RPMI8226 (cell line): ENCODE measurements around the gene JMJD4.
A peak's percentile ranks its signal among the peaks of the same experiment; 100 is the strongest.

Experiments used
- DNase-seq: peaks from one replicate; pipeline ENCODE4 v3.0.0-alpha.2; 2015

JMJD4 gene

DNA sequence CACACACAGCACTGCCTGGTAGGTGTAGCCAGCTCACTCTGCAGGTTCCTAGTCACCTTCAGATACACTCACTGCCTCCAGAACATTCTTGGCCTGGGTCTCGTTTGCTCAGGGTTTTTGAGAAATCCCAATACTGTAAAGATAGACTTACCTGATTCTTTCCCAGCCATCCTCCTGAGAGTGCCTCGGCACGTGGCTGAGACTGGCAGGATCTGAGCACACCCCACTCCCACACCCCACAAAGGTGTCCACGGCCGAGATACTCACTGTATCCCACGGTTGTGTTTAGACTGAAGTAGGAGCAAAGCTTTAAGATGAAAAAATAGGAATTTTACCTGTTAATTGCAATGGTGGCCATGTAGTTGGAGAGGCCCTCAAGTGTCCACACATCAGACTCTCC lies 33.5 kb upstream of the JMJD4 start:
- no peak for DNase-seq

DNA sequence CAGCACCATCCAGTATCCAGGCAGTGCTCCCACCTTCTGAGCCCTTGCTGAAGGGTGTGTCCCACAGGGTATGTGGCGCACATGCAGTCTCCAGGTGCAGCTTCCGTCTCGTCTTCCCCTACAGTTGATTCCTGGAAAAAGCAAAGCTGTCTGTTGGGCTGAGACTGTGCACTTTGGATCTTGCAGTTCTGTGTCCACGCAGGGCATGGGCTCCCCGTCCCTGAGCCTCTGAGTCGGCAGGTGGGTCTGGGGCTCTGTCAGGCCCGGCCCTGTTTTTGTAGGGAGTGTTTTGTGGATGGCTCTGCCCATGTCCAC lies 33.0 kb upstream of the JMJD4 start:
- no peak for DNase-seq

DNA sequence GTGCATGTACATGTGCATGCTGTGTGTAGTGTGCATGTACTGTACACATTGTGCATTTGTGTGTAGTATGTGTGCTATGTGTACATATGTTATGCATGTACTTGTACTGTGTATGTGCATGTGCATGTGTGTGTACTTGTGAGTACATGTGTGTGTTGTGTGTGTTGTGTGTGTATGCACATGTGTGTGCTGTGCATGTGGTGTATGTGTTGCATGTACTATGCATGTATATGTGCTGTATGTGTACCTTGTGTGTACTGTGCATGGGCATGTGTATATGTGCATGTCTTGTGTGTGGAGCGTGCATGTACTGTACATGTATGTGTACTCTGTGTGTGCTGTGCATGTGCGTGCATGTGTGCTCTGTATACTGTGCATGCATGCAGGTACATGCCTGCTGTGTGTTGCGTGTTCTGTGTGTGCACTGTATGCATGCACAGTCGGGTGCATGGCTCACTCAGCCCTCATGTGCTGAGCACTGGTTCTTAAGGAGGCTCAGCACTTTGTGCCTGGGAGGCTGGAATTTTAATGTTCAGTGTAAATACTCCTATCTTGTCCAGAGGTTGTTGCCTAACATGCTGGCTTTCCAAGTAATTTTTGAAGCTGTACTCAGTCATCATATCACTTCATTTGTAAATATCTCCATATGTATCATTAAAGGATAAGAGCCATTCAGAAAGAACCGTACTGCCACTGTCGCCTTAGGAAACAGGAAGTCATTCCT lies 32.5 kb upstream of the JMJD4 start:
- DNase-seq, result no peak

GRCh38 chr1:227766653-227767277 lies 31.7 kb upstream of the JMJD4 start:
- no peak for DNase-seq

- DNase-seq, result no peak
Observed at GRCh38 chr1:227766015-227766634, 31.0 kb upstream of the JMJD4 start.

DNA sequence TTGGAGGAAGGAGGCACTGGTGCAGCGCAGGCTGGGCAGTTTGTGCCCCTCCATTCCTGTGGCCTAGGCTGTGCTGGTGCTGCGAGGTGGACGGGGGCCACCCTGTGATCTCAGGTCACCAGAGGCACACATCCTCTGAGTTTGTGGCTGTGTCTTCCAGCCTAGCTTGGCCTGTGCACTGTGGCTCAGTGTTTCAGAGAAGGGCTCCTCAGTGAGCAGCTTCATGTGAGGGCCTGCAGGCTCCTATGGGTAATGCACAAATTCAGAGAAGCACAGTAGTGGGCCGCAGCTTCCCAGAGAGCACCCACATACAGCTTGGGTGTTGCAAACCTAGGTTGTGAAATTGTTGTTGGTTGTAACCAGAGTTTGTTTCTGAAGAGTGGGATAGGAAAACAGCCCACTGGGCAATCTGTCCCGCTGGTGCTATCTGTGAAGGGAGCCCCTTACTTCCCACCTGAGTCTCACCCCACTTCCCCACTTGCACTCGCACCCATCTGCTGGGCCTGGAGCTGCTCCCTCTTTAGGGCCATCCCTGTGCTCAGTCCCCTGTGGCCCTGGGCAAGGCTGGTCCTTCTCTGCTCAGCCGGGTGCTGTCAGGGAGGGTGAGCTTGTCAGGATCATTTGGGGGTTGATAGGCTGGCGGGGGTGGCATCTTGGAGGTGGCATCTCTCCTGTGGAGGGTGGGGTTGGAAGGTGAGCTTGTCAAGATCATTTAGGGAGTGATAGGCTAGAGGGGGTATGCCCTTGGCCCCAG lies 30.3 kb upstream of the JMJD4 start:
- DNase-seq, result no peak

DNA sequence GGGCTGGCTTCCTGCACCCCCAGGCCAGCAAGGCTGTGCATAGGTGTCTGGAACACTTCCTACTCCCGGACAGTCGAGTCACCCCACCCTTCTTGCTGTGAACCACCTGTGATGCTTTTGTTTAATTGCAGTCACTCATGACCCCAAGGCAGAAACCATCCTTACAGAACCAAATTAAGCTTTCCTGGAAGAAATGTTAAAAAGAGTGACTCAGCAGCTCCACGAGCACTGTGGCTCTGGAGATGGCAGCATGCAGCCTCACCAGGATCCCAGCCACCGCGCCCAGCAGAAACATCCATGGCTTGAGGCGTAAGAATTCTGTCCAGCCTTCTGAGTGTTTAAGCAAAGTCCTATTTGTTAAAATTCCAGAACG lies 28.9 kb upstream of the JMJD4 start:
- no peak for DNase-seq

- no peak for DNase-seq
Observed at GRCh38 chr1:227763246-227764018, 28.3 kb upstream of the JMJD4 start.

- DNase-seq, result peak; percentile 96
Observed at GRCh38 chr1:227762231-227762911, 27.3 kb upstream of the JMJD4 start.

- no peak for DNase-seq
Observed at GRCh38 chr1:227761621-227762230, 26.6 kb upstream of the JMJD4 start.

- no peak for DNase-seq
Observed at GRCh38 chr1:227760377-227760776, 25.3 kb upstream of the JMJD4 start.

DNA sequence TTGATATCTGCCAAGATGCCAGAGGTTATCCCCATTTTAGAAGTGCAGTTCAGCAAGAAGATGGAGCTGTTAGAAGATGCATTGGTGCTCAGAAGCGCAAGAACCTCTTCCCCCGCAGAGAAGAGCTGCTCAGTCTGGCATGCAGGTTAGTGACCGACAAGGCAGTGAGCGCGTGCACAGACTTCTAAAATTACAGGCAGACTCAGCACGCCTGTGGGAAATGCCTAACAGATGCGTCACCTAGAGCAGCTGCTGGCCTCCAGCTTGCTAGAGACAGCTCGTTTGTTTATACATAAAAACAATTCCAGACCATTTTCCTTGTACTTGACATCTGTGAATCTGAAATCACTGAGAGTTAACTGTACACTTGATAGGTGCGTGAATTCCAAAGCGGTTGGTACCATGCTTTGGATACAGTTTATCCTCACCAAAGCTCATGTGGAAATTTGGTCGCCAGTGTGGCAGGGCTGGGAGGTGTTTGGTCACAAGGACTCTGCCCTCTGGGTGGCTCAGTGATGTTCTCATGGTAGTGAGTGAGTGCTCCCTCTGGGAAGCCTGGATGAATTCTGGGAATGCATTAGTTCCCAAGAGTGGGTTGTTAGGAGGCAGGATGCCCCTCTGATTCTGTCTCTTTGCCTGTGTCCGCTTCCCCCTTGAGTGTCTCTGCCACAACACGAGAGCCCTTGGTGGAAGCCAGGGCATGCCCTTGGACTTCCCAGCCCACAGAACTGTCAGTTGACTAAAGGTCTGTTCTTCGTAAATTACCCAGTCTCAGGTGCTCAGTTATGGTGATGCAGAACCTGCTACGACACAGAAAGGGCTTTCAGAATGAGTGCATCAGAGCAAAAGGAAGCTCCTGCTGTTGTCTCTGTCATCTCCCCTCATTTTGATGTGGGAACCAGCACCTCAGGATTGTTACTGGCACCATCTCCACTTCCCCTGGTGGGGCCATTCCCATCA lies 24.5 kb upstream of the JMJD4 start:
- DNase-seq, result no peak

DNA sequence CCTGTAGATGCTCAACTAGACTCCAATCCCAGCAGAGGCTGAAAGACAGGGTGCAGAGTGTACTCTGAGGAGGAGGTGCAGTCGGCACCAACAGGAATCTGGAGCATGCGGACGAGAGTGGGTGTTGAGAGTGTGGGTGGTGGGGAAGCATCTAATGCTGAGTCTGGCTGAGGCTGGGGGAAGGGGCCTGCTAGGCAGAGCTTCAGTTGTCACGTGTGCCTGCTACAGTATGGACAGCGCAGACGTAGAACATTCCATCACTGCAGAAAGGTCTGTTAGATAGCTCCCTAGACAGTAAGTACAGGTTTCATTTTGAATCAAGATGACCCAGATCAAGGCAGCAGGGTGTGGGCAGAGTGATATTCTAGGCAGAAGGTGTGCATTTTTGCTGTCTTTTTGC lies 23.3 kb upstream of the JMJD4 start:
- no peak for DNase-seq

DNA sequence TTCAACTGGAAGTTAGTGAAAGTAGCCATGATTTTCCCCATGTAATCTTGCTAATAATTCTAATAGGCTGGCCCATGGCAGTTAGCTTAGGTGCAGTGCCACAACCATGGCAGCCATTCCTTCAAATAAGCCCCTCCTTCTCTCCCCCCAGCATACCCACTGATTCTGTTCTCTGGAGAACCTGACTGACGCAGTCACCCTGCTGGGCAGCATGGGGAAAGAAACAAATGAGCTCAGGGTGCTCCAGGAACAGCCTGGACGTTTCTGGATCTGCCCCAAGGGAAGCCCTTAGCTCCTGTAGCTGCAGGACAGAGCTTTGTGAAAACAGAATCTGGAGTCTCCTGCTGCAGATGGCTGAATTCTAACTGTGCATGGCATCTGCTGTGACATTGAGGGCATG lies 22.7 kb upstream of the JMJD4 start:
- DNase-seq, result no peak

DNA sequence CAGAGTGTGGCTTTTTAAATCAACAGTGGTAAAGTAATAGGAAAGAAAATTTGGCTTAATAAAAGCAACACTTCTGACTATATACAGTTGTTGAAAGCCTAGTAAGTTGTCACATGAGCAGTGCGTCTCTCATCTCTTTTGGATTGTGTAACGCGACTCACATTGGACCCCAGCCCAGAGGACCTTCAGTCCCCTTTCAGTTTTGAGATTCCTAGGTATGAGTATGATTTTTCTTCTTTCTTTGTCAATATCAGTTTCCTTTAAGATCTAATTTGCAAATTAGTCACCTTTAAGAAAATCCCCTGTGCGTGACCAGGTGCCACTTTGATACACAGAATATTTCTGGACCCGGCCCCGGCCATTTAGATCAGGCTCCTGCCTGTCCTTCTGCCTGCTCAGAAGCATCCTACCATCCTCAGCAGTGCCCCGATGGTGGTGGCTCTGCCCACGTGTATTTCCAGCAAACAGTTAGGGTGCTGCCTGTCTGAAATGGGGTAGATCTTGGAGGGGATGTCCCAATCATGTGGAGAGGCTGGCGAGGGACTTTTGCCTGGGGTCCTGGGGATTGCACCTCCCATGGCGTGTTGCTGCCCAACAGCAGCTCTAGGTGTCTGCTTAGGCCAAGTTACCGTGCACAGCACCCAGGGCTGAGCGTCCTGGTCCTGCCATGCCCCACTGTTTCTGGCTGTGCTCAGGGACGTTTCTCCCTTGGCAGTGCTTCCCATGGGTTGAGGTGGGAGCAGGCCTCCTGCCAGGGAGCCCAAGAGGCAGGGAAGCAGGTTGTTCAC lies 21.3 kb upstream of the JMJD4 start:
- no peak for DNase-seq

GRCh38 chr1:227754958-227755357 lies 19.9 kb upstream of the JMJD4 start:
- no peak for DNase-seq

DNA sequence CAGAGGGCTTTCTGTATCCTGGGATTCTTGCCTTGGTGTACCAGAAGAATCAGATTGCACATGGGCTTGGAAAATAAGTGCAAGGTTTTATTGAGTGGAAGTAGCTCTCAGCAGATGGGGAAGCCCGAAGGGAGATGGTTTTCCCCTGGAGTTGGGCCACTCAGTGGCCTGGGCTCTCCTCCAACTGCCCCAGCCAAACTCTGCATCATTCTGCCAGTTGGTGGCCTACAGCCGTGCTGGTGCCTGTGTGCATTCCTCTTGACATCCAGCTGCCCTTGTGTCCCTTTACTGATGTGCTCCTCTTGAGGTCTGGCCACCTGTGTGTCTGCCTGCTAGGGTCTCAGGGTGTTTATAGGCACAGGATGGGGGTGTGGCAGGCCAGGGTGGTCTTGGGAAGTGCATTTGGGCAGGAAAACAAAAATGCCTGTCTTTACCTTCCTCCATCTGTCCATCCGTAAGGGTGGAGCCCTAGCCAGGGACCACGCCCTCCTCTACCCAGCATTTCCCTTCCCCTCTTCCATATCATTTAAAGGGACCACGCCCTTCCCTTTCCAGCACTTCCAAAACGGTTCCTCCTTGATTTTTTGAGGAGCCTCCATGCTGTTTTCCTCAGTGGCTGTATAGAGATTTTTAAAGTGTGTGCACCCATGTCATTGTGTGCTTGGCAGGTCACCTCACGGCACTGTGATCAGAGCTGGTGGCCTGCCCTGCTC lies 19.1 kb upstream of the JMJD4 start:
- no peak for DNase-seq

- no peak for DNase-seq
Observed at GRCh38 chr1:227749916-227750710, 15.0 kb upstream of the JMJD4 start.
